Measurements from ENCODE around the gene UIMC1.

UIMC1 gene

GRCh38 chr5:176863041-176863764 lies 143.4 kb downstream of the UIMC1 start (continued):
- TF ChIP-seq, protein P1, sequence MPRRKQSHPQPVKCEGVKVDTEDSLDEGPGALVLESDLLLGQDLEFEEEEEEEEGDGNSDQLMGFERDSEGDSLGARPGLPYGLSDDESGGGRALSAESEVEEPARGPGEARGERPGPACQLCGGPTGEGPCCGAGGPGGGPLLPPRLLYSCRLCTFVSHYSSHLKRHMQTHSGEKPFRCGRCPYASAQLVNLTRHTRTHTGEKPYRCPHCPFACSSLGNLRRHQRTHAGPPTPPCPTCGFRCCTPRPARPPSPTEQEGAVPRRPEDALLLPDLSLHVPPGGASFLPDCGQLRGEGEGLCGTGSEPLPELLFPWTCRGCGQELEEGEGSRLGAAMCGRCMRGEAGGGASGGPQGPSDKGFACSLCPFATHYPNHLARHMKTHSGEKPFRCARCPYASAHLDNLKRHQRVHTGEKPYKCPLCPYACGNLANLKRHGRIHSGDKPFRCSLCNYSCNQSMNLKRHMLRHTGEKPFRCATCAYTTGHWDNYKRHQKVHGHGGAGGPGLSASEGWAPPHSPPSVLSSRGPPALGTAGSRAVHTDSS (tag by site-specific recombination; IDR thresholded peaks at IDR 0.05) = no peak
- TF ChIP-seq ZNF555 (tag by site-specific recombination; conservative IDR thresholded peaks at IDR 0.05) (no peak), HIC1 (tag by site-specific recombination; IDR thresholded peaks at IDR 0.05) (no peak), ZNF707 (tag by site-specific recombination; IDR thresholded peaks at IDR 0.05) (no peak), ZNF580 (tag by site-specific recombination; IDR thresholded peaks at IDR 0.05) (no peak), GLIS2 (tag by site-specific recombination; IDR thresholded peaks at IDR 0.05) (peak; percentile 46), ZNF350 (tag by site-specific recombination; IDR thresholded peaks at IDR 0.05) (no peak), ELK4 (IDR thresholded peaks at IDR 0.05; ENCODE audit: borderline replicate concordance, low read depth, low read length) (no peak), ZNF112 (tag by site-specific recombination; IDR thresholded peaks at IDR 0.05) (no peak), KLF7 (tag by site-specific recombination; IDR thresholded peaks at IDR 0.05; ENCODE audit: borderline replicate concordance) (no peak), ZNF529 (tag by site-specific recombination; IDR thresholded peaks at IDR 0.05; ENCODE audit: insufficient replicate concordance) (no peak), ZNF624 (tag by site-specific recombination; IDR thresholded peaks at IDR 0.05) (no peak), ZNF488 (tag by site-specific recombination; IDR thresholded peaks at IDR 0.05) (no peak), ZNF571 (tag by site-specific recombination; IDR thresholded peaks at IDR 0.05) (no peak), ZNF670 (tag by site-specific recombination; IDR thresholded peaks at IDR 0.05; ENCODE audit: low read depth) (no peak), EGR2 (tag by site-specific recombination; IDR thresholded peaks at IDR 0.05; ENCODE audit: low read depth) (peak; percentile 39; the same call in 1 of the 2 replicates)
- TF ChIP-seq, protein P2, sequence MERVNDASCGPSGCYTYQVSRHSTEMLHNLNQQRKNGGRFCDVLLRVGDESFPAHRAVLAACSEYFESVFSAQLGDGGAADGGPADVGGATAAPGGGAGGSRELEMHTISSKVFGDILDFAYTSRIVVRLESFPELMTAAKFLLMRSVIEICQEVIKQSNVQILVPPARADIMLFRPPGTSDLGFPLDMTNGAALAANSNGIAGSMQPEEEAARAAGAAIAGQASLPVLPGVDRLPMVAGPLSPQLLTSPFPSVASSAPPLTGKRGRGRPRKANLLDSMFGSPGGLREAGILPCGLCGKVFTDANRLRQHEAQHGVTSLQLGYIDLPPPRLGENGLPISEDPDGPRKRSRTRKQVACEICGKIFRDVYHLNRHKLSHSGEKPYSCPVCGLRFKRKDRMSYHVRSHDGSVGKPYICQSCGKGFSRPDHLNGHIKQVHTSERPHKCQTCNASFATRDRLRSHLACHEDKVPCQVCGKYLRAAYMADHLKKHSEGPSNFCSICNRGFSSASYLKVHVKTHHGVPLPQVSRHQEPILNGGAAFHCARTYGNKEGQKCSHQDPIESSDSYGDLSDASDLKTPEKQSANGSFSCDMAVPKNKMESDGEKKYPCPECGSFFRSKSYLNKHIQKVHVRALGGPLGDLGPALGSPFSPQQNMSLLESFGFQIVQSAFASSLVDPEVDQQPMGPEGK (tag by site-specific recombination; IDR thresholded peaks at IDR 0.05) = no peak
- TF ChIP-seq, protein P3, sequence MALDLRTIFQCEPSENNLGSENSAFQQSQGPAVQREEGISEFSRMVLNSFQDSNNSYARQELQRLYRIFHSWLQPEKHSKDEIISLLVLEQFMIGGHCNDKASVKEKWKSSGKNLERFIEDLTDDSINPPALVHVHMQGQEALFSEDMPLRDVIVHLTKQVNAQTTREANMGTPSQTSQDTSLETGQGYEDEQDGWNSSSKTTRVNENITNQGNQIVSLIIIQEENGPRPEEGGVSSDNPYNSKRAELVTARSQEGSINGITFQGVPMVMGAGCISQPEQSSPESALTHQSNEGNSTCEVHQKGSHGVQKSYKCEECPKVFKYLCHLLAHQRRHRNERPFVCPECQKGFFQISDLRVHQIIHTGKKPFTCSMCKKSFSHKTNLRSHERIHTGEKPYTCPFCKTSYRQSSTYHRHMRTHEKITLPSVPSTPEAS (tag by site-specific recombination; IDR thresholded peaks at IDR 0.05) = no peak
- TF ChIP-seq, protein P4, sequence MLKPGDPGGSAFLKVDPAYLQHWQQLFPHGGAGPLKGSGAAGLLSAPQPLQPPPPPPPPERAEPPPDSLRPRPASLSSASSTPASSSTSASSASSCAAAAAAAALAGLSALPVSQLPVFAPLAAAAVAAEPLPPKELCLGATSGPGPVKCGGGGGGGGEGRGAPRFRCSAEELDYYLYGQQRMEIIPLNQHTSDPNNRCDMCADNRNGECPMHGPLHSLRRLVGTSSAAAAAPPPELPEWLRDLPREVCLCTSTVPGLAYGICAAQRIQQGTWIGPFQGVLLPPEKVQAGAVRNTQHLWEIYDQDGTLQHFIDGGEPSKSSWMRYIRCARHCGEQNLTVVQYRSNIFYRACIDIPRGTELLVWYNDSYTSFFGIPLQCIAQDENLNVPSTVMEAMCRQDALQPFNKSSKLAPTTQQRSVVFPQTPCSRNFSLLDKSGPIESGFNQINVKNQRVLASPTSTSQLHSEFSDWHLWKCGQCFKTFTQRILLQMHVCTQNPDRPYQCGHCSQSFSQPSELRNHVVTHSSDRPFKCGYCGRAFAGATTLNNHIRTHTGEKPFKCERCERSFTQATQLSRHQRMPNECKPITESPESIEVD (tag by site-specific recombination; IDR thresholded peaks at IDR 0.05) = no peak

Measured in HEK293 (cell line).